ENCODE results near the gene SCO2. TPM values are rescaled to one million over a fixed set of nuclear protein-coding genes. Genes with fewer than 3 reads are reported as not detected.

The SCO2 gene
- total and polyA plus RNA-seq, 2 of the 13 experiments (the other 11 are each of a cell fraction or from before 2014, with no cell fraction given): 0.32 to 3.7 TPM

DNA sequence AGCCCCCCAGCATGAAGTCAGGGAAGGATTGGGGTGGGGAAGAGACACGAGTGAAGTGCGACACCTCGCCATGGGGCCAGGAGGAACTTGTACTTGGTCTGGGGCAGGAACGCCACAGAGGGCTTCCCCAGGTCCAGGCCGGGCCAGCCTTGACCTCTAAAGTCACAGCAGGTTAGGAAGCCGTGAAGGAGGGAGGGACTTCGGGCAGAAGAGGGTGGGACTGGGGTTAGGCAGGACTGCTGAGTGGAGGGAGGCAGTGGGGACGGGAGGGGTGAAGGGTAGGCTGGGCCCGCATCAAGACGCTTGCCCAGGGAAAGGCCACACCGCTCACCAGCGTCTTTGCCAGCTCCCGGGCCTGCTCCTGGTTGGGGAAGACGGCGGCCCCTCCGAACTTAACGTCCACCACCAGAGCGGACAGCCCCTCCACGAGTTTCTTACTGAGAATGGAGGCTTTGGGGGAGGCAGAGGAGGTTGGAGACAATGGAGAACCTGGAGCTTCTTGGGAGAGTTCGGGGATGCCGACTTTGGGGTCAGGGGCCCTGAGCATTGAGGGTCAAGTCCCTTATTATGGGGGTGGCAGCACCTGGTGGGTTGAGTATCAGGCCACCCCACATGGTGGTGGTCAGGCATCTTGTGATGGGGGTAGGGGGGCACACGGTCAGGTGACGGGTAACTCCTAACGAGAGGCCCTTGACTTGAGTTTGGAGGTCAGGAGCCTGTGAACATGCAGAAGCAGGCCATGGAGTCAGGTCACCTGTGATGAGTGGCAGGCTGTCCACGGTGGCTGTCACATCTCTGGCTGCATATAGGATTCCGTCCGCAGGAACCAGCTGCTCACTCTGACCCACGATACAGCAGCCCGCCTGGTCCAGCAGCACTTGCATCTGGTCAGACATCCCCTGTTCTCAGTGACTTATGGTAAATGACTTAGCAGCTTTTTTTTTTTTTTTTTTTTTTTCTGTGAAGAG lies 1.7 kb upstream of the SCO2 start (continued):
- TF ChIP-seq, protein P1, sequence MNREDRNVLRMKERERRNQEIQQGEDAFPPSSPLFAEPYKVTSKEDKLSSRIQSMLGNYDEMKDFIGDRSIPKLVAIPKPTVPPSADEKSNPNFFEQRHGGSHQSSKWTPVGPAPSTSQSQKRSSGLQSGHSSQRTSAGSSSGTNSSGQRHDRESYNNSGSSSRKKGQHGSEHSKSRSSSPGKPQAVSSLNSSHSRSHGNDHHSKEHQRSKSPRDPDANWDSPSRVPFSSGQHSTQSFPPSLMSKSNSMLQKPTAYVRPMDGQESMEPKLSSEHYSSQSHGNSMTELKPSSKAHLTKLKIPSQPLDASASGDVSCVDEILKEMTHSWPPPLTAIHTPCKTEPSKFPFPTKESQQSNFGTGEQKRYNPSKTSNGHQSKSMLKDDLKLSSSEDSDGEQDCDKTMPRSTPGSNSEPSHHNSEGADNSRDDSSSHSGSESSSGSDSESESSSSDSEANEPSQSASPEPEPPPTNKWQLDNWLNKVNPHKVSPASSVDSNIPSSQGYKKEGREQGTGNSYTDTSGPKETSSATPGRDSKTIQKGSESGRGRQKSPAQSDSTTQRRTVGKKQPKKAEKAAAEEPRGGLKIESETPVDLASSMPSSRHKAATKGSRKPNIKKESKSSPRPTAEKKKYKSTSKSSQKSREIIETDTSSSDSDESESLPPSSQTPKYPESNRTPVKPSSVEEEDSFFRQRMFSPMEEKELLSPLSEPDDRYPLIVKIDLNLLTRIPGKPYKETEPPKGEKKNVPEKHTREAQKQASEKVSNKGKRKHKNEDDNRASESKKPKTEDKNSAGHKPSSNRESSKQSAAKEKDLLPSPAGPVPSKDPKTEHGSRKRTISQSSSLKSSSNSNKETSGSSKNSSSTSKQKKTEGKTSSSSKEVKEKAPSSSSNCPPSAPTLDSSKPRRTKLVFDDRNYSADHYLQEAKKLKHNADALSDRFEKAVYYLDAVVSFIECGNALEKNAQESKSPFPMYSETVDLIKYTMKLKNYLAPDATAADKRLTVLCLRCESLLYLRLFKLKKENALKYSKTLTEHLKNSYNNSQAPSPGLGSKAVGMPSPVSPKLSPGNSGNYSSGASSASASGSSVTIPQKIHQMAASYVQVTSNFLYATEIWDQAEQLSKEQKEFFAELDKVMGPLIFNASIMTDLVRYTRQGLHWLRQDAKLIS (CRISPR knock-in tag; IDR thresholded peaks at IDR 0.05): no peak
- TF ChIP-seq KDM4B (CRISPR knock-in tag; IDR thresholded peaks at IDR 0.05): 0 out of 2 replicates have a peak, but pooled peaks have one; percentile 45
- no peak for TF ChIP-seq ZNF460 (CRISPR knock-in tag; IDR thresholded peaks at IDR 0.05; ENCODE audit: borderline replicate concordance)
- no peak for TF ChIP-seq ZNF530 (CRISPR knock-in tag; IDR thresholded peaks at IDR 0.05; ENCODE audit: low read depth)
- TF ChIP-seq ZNF749 (CRISPR knock-in tag; IDR thresholded peaks at IDR 0.05; ENCODE audit: borderline replicate concordance): peak; percentile 46; the same call in 1 of the 2 replicates
- no peak for TF ChIP-seq LCORL (IDR thresholded peaks at IDR 0.05)
- peak; percentile 30; the same call in 1 of the 2 replicates for TF ChIP-seq LCORL (CRISPR knock-in tag; IDR thresholded peaks at IDR 0.05)
- TF ChIP-seq NFIC (IDR thresholded peaks at IDR 0.05; ENCODE audit: low read length): no peak
- TF ChIP-seq, protein P2, sequence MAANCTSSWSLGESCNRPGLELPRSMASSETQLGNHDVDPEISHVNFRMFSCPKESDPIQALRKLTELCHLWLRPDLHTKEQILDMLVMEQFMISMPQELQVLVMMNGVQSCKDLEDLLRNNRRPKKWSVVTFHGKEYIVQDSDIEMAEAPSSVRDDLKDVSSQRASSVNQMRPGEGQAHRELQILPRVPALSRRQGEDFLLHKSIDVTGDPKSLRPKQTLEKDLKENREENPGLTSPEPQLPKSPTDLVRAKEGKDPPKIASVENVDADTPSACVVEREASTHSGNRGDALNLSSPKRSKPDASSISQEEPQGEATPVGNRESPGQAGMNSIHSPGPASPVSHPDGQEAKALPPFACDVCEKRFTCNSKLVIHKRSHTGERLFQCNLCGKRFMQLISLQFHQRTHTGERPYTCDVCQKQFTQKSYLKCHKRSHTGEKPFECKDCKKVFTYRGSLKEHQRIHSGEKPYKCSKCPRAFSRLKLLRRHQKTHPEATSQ (CRISPR knock-in tag; IDR thresholded peaks at IDR 0.05; ENCODE audit: borderline replicate concordance): no peak
- 0 out of 4 replicates have a peak, but pooled peaks of 1 of the 2 experiments have one; percentile 0 for TF ChIP-seq MAFK (conservative IDR thresholded peaks at IDR 0.05 in 1 of 2, IDR thresholded peaks at IDR 0.05 in 1 of 2; ENCODE audit: low read length in 2 of 2)
- no peak; the same call in 1 of the 2 replicates for TF ChIP-seq ZNF205 (CRISPR knock-in tag; IDR thresholded peaks at IDR 0.05)
- TF ChIP-seq, protein P3, sequence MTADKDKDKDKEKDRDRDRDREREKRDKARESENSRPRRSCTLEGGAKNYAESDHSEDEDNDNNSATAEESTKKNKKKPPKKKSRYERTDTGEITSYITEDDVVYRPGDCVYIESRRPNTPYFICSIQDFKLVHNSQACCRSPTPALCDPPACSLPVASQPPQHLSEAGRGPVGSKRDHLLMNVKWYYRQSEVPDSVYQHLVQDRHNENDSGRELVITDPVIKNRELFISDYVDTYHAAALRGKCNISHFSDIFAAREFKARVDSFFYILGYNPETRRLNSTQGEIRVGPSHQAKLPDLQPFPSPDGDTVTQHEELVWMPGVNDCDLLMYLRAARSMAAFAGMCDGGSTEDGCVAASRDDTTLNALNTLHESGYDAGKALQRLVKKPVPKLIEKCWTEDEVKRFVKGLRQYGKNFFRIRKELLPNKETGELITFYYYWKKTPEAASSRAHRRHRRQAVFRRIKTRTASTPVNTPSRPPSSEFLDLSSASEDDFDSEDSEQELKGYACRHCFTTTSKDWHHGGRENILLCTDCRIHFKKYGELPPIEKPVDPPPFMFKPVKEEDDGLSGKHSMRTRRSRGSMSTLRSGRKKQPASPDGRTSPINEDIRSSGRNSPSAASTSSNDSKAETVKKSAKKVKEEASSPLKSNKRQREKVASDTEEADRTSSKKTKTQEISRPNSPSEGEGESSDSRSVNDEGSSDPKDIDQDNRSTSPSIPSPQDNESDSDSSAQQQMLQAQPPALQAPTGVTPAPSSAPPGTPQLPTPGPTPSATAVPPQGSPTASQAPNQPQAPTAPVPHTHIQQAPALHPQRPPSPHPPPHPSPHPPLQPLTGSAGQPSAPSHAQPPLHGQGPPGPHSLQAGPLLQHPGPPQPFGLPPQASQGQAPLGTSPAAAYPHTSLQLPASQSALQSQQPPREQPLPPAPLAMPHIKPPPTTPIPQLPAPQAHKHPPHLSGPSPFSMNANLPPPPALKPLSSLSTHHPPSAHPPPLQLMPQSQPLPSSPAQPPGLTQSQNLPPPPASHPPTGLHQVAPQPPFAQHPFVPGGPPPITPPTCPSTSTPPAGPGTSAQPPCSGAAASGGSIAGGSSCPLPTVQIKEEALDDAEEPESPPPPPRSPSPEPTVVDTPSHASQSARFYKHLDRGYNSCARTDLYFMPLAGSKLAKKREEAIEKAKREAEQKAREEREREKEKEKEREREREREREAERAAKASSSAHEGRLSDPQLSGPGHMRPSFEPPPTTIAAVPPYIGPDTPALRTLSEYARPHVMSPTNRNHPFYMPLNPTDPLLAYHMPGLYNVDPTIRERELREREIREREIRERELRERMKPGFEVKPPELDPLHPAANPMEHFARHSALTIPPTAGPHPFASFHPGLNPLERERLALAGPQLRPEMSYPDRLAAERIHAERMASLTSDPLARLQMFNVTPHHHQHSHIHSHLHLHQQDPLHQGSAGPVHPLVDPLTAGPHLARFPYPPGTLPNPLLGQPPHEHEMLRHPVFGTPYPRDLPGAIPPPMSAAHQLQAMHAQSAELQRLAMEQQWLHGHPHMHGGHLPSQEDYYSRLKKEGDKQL (CRISPR knock-in tag; IDR thresholded peaks at IDR 0.05; ENCODE audit: low read depth): no peak
- TF ChIP-seq ZNF343 (CRISPR knock-in tag; IDR thresholded peaks at IDR 0.05): 0 out of 2 replicates have a peak, but pooled peaks have one; percentile 10
- TF ChIP-seq, protein P4, sequence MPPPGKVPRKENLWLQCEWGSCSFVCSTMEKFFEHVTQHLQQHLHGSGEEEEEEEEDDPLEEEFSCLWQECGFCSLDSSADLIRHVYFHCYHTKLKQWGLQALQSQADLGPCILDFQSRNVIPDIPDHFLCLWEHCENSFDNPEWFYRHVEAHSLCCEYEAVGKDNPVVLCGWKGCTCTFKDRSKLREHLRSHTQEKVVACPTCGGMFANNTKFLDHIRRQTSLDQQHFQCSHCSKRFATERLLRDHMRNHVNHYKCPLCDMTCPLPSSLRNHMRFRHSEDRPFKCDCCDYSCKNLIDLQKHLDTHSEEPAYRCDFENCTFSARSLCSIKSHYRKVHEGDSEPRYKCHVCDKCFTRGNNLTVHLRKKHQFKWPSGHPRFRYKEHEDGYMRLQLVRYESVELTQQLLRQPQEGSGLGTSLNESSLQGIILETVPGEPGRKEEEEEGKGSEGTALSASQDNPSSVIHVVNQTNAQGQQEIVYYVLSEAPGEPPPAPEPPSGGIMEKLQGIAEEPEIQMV (CRISPR knock-in tag; IDR thresholded peaks at IDR 0.05; ENCODE audit: low read depth): no peak

Data from HepG2 (cell line).